Lung microvascular endothelial cell (primary cell): ENCODE measurements around the gene SOAT1. TPM values are rescaled to one million over a fixed set of nuclear protein-coding genes. Genes with fewer than 3 reads are reported as not detected.

Experiments used
- DNase-seq, 2 donors: peaks; one replicate each; pipeline versions ENCODE4 v3.0.0 to v3.0.0-alpha.2; 2010; ENCODE audit warnings: low read depth in 2 of 2
- total RNA-seq: library from RNA; depleted of rRNA; stranded (reverse); fragments of >200 nt; gene quantifications from 2 replicates; pipeline ENCODE4 v1.2.1, GENCODE V29; 2014

SOAT1 gene
- total RNA-seq, 1 donor from 2014 or later: 14.5 TPM

DNA sequence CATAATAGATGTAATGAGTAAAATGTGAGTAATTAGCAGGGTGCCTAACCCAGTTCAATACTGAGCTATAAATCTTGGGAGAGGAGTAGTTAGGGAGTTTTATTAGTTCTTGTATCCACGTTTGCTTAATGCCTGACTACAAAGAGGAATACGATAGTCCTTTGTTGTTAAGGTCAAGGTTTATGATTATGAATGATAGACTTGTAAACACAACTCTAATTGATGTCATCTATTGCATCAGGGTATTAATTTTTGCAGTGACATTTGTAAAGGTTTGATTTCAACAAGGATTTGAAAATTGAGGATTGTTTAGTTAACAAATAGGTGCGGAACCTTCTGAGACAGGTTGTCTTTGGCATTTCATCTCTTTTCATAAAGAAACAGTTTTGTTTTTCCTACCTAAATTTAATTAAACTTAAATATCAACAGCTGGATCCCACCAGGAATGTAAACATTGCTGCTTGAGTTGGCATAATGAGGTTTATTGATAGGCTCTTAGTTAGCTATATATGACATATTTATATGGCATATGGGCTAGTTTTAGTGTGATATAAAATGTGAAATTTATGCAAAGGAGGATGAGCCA is 9.7 kb downstream of the SOAT1 start:
- DNase-seq: no peak

DNA sequence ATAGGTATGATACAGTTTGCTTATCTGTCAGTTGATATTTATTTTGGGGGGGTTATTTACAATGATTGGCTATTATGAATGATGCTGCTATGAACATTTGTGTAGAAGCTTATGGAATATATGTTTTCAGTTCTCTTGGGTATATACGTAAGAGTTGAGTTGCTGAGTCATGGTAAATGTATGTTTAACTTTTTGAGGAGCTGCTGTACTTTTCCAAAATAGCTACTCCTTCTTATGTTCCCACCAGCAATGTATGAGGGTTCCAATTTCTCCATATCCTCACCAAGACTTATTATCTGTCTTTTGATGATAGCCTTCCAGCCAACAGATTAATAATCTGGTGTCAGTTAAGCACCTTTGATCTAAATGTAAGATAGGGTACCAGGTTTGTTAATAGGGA is 11.9 kb downstream of the SOAT1 start:
- DNase-seq: no peak

DNA sequence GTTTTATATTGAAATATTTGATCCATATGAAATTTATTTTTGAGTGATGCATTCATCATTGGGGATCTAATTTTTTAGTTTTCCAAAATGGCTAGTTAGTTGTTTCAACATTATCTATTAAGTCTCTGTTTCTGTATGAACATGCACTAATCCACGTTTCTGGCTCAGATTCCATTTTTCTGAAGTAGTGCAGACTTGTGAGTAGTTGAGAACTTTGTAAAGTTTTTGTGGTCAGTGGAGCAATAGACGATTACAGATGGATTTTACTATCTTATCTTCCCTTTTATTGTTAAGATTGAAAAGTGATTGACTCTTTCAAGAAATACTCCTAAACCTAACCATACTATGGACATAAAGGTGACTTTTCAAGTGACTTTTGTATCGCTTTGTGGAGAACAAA is 16.7 kb downstream of the SOAT1 start:
- no peak for DNase-seq

DNA sequence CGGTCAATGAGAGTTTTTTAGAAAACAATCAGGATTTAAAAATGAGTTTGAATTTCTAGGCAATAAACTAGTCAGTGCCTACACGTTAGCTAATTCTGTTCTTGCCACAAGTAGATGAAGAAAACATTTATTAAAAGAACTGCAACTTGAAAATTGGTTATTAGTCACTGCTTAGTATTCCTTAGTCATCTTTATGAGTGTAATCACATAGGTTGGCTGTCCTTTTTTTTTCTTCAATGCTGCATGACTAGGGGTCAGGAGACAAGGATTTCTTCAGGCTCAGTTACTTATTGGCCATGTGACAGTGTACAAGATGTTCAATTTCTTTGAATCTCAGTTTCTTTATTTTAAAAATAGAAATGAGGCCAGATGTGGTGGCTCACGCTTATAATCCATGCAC is 17.1 kb downstream of the SOAT1 start:
- peak in 1 of 2 donors; percentile 61 for DNase-seq

DNA sequence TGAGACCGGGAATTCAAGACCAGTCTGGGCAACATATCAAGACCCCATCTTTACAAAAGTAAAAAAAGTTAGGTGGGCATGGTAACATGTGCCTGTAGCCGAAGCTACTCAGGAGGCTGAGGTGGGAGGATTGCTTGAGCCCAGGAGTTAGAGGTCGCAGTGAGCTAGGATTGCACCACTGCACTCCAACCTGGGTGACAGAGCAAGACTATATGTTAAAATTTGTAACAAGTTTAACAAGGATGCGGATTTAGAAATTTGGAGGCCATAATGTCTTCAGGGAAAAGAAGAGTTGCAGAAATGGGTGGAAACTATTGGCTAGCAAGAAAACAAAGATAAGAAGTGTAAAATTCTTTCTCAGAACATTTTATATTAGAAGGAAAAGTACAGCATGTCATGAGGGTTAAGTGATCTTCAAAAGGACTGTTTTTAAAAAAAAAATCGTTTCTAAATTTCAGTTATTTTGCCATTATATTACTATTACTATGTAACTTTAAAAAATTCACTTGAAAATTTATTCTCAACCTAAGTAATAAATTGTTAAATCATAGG is 17.6 kb downstream of the SOAT1 start:
- no peak for DNase-seq

DNA sequence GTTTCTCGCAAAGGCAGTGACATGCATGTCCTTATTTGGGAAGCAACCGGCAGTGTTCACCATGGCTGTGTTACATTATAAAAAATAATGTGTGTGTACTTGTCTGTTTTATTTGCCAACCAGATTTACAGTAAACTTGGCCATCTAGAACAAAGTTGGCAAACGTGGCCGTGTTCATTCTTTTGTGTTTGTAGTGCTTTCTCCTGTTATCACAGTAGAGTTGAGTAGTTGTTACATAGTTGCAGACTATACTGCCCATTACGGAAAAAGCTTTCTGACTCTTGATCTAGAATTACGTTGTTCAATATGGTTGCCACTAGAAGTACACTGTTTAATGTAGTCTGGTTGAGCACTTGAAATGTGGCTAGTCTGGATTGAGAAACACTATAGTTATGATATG is 19.4 kb downstream of the SOAT1 start:
- DNase-seq: no peak

DNA sequence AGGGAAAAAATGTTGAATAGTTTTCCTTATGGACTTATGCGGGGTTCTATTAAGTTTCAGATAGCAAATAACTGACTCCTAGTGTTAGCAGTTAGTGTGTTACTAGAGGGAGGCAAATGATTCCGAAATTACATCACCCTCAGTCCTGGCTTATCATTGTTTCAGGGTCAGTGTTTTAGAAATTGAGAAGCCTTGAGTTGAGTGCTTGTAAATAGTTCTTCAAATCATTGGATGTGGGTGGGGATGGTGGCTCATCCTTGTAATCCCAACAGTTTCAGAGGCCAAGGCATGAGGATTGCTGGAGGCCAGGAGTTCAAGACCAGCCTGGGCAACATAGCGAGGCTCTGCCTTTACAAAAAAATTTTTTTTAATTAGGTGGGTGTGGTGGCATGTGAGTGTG is 21.3 kb downstream of the SOAT1 start:
- no peak for DNase-seq

DNA sequence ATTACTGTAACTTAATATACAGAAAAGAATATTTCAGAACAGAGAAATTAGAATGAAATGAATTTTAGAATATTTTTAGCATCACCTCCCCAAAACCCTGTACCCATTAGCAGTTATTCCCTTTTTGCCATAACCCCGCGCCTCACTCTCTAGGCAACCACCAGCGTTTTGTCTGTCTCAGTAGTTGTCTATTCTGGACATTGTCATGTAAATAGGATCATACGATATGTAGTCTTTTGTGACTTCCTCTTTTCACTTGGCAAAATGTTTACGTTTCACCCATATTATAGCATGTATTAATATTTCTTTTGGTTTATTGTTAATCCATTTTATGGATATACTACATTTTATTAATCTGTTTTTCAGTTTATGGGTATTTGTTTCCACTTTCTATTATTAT is 24.9 kb downstream of the SOAT1 start:
- DNase-seq: no peak

DNA sequence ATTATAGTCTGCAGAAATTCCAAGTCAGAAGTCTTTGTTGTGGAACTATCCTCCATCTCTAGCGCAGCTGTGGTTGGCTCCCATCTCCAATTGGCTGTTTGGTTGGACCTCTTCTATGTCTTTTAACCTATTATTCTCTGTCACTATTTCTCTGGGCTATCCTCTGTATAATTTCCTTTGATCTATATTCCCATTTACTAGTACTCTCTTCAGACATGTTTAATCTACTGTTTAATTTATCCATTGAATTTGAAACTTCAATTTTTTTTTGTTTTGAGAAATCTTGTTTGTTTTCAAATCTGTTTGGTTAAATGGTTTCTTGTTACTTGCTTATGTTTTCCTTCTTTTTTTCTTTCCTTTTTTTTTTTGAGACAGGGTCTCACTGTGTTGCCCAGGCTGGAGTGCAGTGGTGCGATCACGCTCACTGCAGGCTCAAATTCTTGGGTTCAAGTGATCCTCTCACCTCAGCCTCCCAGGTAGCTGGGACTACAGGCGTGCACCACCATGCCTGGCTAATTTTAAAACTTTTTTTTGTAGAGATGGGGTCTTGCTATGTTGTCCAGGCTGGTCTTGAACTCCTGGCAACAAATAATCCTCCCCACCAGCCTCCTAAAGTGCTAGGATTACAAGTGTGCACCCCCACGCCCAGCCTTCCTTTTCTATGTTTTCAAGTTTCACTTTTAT is 28.1 kb downstream of the SOAT1 start:
- no peak for DNase-seq

DNA sequence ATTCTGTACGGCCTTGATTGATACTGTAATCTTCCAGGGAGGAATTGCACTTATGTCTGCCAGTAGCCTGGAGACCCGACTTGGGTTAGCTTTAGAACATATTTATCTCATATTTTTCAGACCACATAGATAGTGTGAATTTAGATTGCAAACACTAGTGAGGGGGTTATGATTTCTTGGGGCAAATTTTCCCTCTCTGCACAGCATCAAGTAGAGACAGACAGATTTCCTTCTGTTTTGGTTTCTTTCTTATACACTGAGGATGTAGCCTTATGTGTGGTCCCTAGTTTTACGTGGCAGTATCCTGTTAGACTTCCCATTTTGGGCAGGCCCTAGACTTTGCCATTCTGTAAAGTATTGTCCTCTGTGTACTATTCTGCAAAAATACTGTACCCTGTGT is 29.0 kb downstream of the SOAT1 start:
- DNase-seq: no peak

DNA sequence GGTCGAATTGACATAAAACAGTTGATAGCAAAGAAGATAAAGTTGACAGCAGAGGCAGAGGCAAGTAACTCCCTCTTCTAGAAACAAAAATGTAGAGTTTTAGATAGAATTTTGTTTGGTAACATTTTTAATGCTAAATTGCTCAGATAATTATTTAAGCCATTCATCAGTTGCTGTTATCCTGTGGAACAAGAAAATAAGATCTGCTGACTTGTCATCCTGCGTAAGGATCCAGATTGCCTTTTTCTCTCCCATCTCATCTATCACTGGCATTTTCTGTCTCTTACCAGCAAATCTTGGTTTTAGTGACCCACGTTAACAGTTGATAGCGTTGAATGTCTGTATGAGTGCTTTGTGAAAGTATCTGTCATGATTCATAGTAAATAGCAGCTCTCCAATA is 29.8 kb downstream of the SOAT1 start:
- DNase-seq: no peak

DNA sequence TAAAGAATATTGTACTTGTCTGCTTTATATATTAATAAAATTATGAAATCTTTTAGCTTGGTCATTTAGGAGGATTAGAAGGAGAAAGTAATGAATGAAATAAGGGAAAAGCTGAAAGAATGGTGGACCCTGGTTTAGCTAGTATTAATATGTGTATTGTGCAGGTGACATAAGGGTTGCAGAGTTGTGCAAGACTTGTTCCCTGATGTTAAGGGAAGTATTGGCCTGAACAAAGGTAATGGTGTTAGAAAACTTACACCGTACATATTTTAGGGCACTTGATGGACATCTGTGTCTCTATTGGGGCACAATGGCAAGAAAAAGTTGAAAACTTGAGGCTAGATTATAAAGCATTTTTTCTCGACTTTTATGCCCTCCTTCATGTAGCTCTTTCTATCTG is 32.2 kb downstream of the SOAT1 start:
- DNase-seq: no peak

DNA sequence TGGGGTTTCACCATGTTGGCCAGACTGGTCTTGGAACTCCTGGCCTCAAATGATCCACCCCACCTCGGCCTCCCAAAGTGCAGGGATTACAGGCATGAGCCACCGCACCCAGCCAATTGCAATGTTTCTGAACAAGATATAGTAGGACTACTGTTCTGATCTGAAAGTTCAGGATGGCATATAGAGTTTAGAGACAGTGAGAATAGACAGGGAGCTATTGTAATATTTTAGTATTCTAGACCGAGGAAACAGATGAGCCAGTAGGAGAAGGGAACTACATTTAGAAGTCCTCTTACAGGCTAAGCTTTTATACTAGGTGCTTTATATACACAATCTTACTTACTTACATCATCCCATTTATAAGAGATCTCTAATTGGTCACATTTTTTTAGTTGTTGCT is 33.1 kb downstream of the SOAT1 start:
- DNase-seq: no peak

DNA sequence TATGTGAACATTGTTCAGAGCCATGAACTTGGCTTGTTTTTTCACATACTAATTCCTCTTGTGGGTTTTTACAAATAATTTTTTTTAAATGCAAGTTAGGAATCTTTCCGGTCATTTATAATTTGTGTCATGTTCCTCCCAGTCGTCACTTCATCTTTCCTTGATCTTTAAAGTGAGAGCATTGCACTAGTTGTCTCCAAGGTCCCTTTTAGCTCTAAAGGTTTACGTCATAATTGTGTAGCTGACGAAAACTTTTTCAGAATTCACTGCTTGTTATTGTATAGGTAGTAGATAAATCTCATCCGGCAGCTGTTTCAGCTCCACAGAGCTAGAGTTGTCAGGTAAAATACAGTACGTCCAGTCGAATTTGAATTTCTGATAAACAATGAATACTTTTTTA is 33.6 kb downstream of the SOAT1 start:
- no peak for DNase-seq

DNA sequence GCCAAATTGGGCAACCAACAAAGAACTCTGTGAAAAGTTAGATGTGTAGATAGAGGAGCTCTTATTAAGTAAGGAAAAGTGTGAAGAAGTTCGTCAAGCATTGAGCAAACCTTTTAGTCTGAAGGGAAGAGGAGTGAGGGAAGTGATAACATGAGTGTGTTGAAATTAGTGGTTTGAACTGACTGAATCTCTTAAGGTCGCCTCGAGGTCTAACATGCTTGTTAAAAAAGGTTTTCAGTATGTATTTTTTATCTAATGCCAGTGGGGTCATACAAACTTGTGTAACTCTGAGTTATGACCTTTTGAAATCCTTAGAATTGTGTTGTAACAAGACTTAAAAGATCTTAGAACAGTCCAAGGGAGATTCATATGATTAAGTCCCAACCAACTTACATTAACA is 34.1 kb downstream of the SOAT1 start:
- no peak for DNase-seq

DNA sequence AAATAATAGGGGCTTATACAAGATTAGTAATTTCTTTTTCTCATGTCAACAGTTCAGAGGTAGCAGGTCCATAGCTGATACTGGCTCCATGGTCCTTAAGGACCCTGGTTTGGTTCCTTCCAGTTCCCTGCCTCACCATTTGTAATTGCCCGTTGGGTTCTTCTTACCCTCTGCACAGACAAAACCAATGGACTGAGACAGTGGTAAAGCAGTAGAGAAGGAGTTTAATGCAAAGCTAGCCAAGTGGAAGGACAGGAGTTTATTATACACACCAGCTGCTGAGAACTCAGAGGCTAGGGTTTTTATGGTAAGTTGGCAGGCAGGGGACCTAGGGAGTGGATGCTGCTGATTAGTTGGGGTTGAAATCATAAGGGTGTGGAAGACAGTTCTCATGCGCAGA is 36.3 kb downstream of the SOAT1 start:
- peak in 1 of 2 donors; percentile 0 for DNase-seq

DNA sequence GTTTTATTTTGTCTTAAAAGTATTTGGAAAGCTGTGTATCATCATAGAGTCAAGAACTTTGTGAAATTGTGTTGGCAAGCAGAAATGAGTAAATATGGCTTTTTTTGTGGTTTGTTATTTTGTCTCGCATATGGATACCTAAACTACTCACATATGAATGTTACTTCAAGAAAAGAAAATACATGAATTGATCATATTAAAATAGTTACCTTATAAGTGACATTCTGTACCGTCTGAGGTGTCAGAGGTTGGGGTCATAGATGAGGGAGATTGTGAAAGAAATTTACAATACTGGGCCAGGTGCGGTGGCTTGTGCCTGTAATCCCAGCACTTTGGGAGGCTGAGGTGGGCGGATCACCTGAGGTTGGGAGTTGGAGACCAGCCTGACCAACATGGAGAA is 40.8 kb downstream of the SOAT1 start:
- no peak for DNase-seq

DNA sequence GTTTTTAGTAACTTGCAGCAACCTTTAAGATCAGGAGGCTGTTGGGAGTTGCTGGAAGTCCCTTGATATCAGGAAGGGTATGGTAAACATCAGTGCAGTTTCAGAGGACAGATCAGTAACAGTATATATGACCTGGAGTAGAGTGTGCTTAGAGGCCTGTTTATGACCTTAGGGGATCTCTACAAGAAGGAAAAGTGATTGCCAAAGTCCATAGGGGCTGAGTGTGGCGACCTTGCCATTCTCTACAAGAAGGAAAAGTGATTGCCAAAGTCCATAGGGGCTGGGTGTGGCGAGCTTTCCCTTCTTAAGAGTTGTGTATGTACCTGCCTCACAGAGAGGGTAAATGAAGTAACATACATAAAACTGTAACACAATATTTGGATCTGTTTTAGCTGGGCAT is 43.7 kb downstream of the SOAT1 start:
- DNase-seq: no peak

DNA sequence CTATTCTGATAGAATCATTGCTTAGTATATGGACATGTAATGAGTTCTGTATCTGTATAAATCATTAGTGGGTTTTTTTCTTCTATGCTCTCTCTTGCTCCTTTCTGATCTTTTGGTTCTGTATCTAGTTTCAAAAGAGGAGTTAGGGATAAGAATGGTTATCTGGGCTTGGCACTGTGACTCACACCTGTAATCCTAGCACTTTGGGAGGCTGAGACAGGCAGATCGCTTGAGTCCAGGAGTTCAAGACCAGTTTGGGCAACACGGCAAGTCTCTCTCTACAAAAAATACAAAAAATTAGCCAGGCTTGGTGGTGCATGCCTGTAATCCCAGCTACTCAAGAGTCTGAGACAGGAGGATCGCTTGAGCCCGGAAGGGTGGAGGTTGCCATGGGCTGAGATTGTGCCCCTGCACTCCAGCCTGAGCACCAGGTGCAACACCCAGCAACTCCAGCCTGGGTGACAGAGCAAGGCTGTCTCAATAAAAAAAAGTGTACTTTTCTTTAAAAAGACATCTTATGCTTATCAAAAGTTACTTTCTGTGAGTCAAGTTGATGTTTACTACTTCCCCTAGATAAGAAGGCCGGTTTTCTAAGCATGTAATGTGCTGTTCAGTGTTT is 44.5 kb downstream of the SOAT1 start:
- no peak for DNase-seq

DNA sequence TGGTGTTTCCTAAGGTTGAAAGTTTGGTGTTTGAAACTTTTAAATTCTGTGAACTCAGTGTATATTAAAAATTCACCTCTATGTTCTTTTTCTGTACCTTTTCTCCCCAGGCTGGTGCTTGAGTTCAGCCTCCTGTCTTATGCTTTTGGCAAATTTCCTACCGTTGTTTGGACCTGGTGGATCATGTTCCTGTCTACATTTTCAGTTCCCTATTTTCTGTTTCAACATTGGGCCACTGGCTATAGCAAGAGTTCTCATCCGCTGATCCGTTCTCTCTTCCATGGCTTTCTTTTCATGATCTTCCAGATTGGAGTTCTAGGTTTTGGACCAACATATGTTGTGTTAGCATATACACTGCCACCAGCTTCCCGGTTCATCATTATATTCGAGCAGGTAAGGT is 47.3 kb downstream of the SOAT1 start:
- DNase-seq: no peak

DNA sequence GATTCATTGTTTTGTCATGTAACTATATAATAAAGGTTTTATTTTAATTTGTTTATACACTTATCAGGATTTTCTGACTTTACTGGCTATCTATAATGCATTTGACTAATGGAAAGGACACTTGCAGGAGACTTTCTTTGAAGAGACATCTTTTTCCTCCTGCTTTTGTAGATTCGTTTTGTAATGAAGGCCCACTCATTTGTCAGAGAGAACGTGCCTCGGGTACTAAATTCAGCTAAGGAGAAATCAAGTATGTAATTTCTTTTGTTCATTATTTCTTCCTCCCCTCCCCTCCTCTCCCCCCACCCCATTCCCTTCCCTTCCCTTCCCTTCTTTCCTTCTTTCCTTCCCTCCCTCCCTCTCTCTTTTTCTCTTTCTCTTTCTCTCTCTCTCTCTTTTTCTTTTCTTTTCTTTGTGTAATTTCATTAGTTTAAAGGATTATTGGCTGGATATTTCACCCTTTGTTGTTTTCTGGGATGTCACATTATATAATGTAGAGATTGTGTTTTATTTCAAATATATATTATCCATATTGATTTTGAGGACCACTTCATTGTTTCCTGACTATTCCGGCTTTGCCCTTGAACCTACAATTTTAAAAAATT is 48.4 kb downstream of the SOAT1 start:
- DNase-seq: no peak

DNA sequence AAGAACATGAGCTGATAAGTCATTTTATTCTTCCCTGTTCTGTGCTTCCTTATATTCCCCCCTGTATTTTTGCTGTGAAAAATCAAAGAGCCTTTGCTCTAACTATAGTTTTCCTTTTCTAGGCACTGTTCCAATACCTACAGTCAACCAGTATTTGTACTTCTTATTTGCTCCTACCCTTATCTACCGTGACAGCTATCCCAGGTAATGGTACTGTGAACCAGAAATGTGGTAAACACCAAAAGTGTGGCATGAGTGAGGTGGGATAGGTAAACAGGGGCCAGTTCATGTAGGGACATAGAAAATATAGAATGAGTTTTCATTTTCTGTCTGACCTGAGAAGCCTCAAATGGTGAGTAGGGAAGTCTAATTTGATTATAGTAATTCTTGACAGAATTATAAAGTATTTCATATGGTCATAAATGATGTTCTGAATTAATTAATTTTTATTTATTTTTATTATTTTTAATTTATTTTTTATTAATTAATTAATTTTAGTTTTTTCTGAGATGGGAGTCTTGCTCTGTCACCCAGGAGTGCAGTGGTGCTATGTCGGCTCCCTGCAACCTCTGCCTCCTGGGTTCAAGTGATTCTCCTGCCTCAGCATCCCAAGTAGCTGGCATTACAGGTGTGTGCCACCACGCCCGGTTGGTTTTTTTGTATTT is 49.3 kb downstream of the SOAT1 start:
- DNase-seq: no peak
